HepG2 (cell line): ENCODE measurements around the gene ZFHX3. TPM values are rescaled to one million over a fixed set of nuclear protein-coding genes. Genes with fewer than 3 reads are reported as not detected.

Experiments
- ARID3A ChIP-seq: IDR thresholded peaks from 2 replicates; pipeline ENCODE4 v1.6.1; 2012; ENCODE audit warnings: low read depth, low read length, improper control_type of control experiment
- CAMTA2 ChIP-seq: sonication (generic); formaldehyde crosslinking; IDR thresholded peaks from 2 replicates; pipeline ENCODE4 v1.4.0; 2020; ENCODE audit warnings: mild to moderate bottlenecking, missing genetic modification reagents, borderline replicate concordance
- E2F1 ChIP-seq: sonication (generic); formaldehyde crosslinking; IDR thresholded peaks from 2 replicates; pipeline ENCODE4 v1.5.0; 2020; ENCODE audit warnings: missing genetic modification reagents
- HNRNPH1 ChIP-seq: fragments of 200-400 bp; formaldehyde crosslinking; optimal IDR thresholded peaks from 2 replicates; pipeline ENCODE3; 2017; ENCODE audit warnings: mild to moderate bottlenecking, low read depth, low read length
- MAFF ChIP-seq: IDR thresholded peaks from 2 replicates; pipeline ENCODE4 v1.6.1; 2011; ENCODE audit warnings: low read depth, low read length, improper control_type of control experiment
- NR2F2 ChIP-seq: IDR thresholded peaks from 2 replicates; pipeline ENCODE4 v1.6.1; 2012; ENCODE audit warnings: low read depth, inconsistent platforms, borderline replicate concordance
- RXRA ChIP-seq: sonication (generic); formaldehyde crosslinking; IDR thresholded peaks from 2 replicates; pipeline ENCODE4 v1.5.1; 2020; ENCODE audit warnings: missing genetic modification reagents
- TEAD2 ChIP-seq: sonication (generic); formaldehyde crosslinking; IDR thresholded peaks from 2 replicates; pipeline ENCODE4 v1.9.0; 2021; ENCODE audit warnings: missing genetic modification reagents
- TRIM24 ChIP-seq: sonication (generic); formaldehyde crosslinking; IDR thresholded peaks from 2 replicates; pipeline ENCODE4 v1.8.0; 2022; ENCODE audit warnings: mild to moderate bottlenecking, missing genetic modification reagents
- YEATS4 ChIP-seq: sonication (generic); formaldehyde crosslinking; IDR thresholded peaks from 2 replicates; pipeline ENCODE4 v1.4.0; 2020; ENCODE audit warnings: missing genetic modification reagents, borderline replicate concordance
- ZBTB38 ChIP-seq: sonication (generic); formaldehyde crosslinking; IDR thresholded peaks from 2 replicates; pipeline ENCODE4 v1.5.1; 2020; ENCODE audit warnings: mild to moderate bottlenecking, missing genetic modification reagents
- ZMAT5 ChIP-seq: sonication (generic); formaldehyde crosslinking; IDR thresholded peaks from 2 replicates; pipeline ENCODE4 v1.5.0; 2020; ENCODE audit warnings: mild to moderate bottlenecking, low read depth, missing genetic modification reagents, borderline replicate concordance
- ZNF256 ChIP-seq: sonication (generic); formaldehyde crosslinking; conservative IDR thresholded peaks from 2 replicates; pipeline ENCODE4 v1.4.0; 2020; ENCODE audit warnings: missing genetic modification reagents
- ZNF362 ChIP-seq: sonication (generic); formaldehyde crosslinking; IDR thresholded peaks from 2 replicates; pipeline ENCODE4 v1.4.0; 2020; ENCODE audit warnings: missing genetic modification reagents, mild to moderate bottlenecking, borderline replicate concordance
- ZNF543 ChIP-seq: sonication (generic); formaldehyde crosslinking; IDR thresholded peaks from 2 replicates; pipeline ENCODE4 v1.4.0; 2020; ENCODE audit warnings: mild to moderate bottlenecking, missing genetic modification reagents
- ZNF646 ChIP-seq: sonication (generic); formaldehyde crosslinking; IDR thresholded peaks from 2 replicates; pipeline ENCODE4 v1.9.0; 2021; ENCODE audit warnings: mild to moderate bottlenecking, missing genetic modification reagents
- ZSCAN21 ChIP-seq: sonication (generic); formaldehyde crosslinking; IDR thresholded peaks from 2 replicates; pipeline ENCODE4 v1.8.0; 2022; ENCODE audit warnings: mild to moderate bottlenecking, missing genetic modification reagents, moderate library complexity, borderline replicate concordance
- polyA plus RNA-seq, 8 experiments: library from polyadenylated mRNA; depleted of rRNA in 3 of 8; stranded (reverse) in 7 of 8; unstranded in 1 of 8; fragments of >200 nt; fragmentation: Illumina TruSeq in 4 of 8; extraction: Trizol in 4 of 8; gene quantifications; 2 replicates each; pipeline versions ENCODE4 v1.2.1 to v1.2.3, GENCODE V29; 2011 to 2016; ENCODE audit warnings: low read depth in 4 of 8, missing spikeins in 1 of 8, mixed read lengths in 1 of 8; ENCODE audit not compliant: insufficient read depth in 1 of 8
- total RNA-seq, 5 experiments: library from RNA; depleted of rRNA; stranded (reverse); fragments of >200 nt; fragmentation: Illumina TruSeq; extraction: Trizol; gene quantifications; 2 replicates each; pipeline ENCODE4 v1.2.3, GENCODE V29; 2016; ENCODE audit warnings: low read depth in 1 of 5

The ZFHX3 gene
- total and polyA plus RNA-seq, 2 of the 13 experiments (the other 11 are each of a cell fraction or from before 2014, with no cell fraction given), result 5.0 to 6.0 TPM

GRCh38 chr16:72924927-72925630 lies 122.8 kb downstream of the ZFHX3 start (continued):
- TF ChIP-seq ZNF646 (CRISPR knock-in tag) (peak; percentile 98), MAFF (no peak), ZNF543 (no peak), E2F1 (CRISPR knock-in tag) (0 out of 2 replicates have a peak, but pooled peaks have one; percentile 54), YEATS4 (peak; percentile 91), ZNF256 (CRISPR knock-in tag) (peak; percentile 38; the same call in 1 of the 2 replicates), ZBTB38 (CRISPR knock-in tag) (peak; percentile 63; the same call in 1 of the 2 replicates), ZMAT5 (CRISPR knock-in tag) (no peak), ARID3A (peak; percentile 78), TEAD2 (no peak), ZSCAN21 (CRISPR knock-in tag) (peak; percentile 82; the same call in 1 of the 2 replicates), NR2F2 (peak; percentile 93), HNRNPH1 (no peak), CAMTA2 (CRISPR knock-in tag) (peak; percentile 41; the same call in 1 of the 2 replicates), ZNF362 (CRISPR knock-in tag) (peak; percentile 54), TRIM24 (CRISPR knock-in tag) (peak; percentile 58; the same call in 1 of the 2 replicates), RXRA (peak; percentile 98)
